ENCODE results near the gene CEP83.

DNA sequence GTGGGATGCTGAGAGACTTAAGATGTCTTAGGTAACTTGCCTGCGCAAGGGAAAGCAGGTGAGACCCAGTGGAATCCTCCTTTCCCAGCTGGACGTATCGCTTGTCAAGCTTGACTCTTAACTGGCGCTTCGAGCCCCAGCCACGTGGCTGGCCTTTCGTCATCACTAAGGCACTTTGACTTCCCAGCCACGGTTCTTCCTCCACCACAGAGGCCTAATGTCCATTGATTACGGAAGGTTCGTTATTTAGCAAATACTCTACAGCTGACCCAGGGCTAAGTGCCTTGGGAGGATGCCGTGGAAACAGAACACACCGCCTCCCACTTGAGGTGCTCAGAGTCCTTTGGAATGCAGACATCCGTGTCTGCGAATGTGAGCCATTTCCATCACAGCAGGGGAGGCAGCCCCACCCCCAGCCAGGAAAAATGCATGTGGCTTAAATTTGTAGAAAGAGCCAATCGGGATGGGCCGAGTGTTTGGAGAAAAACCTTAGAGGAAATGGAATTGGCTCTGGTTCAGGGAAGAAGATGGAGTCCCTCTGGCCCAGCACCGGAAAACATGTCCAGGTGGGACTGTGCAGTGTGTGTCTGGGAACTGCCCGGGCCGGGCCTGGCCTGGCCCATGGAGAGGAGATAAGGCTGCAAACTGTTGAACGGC lies 195.6 kb downstream of the CEP83 start:
- 0 out of 2 replicates have a peak, but pooled peaks have one; percentile 18 for TF ChIP-seq POLR2AphosphoS5 (IDR thresholded peaks at IDR 0.05; ENCODE audit: low read depth)
- TF ChIP-seq ZNF462 (CRISPR knock-in tag; IDR thresholded peaks at IDR 0.05) = no peak
- TF ChIP-seq, protein P1, sequence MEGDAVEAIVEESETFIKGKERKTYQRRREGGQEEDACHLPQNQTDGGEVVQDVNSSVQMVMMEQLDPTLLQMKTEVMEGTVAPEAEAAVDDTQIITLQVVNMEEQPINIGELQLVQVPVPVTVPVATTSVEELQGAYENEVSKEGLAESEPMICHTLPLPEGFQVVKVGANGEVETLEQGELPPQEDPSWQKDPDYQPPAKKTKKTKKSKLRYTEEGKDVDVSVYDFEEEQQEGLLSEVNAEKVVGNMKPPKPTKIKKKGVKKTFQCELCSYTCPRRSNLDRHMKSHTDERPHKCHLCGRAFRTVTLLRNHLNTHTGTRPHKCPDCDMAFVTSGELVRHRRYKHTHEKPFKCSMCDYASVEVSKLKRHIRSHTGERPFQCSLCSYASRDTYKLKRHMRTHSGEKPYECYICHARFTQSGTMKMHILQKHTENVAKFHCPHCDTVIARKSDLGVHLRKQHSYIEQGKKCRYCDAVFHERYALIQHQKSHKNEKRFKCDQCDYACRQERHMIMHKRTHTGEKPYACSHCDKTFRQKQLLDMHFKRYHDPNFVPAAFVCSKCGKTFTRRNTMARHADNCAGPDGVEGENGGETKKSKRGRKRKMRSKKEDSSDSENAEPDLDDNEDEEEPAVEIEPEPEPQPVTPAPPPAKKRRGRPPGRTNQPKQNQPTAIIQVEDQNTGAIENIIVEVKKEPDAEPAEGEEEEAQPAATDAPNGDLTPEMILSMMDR (conservative IDR thresholded peaks at IDR 0.05; ENCODE audit: low read depth in 2 of 2) = no peak
- TF ChIP-seq EZH2 (IDR thresholded peaks at IDR 0.05; ENCODE audit: low read depth, unreplicated experiment) = no peak
- TF ChIP-seq ZNF114 (CRISPR knock-in tag; IDR thresholded peaks at IDR 0.05) = no peak

Measured in GM23338 (cell line).